Activated CD8-positive, alpha-beta memory T cell treated with anti-CD3 and anti-CD28 coated beads, Interleukin-2, amount 50 U/mL, for 24 hours (primary cell): ENCODE results near the gene C10orf143.
"Not testable (repeated sequence)": the region's sequence is repeated elsewhere in the genome, so short reads cannot be mapped to it uniquely, and the experiment has no call there.

Experiments used
- DNase-seq: peaks from one replicate; pipeline ENCODE4 v3.0.0-alpha.2; 2020; ENCODE audit errors: extremely low read depth

Gene C10orf143

DNA sequence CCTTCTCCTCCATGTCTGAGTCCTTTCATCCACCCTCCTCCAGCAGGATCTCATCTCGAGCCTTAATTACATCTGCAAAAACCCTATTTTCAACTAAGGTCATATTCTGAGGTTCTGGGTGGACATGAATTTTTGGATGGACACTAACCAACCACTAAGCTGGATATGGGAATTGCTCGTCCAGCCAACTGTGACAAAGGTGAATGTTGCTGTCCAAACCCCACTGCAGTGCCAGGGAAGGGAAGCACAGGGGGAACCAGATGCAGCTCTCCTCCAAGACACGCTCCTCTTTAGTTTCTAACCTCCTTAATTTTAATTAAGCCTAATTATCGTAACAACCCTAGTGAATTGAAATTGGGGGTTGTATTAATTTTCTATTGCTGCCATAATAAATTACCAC, 81.4 kb downstream of the C10orf143 start:
- DNase-seq = no peak

DNA sequence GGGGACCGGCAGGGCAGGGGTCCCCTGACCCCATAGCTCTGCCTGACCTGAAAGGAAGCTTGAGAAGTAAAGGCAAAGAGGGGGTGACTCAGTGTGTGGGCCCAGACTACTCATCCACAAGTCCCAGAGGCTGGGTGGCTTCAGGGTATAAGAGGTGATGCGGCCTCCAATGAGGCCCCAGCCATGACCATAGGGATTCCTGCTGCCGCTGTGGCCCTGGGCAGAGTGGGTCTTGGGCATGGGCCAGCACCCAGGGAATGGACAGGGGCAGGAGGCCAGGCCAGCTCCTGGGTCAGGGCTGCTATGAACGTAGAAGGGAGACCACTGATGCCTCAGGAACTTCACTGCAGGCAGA, 82.2 kb downstream of the C10orf143 start:
- DNase-seq = no peak

GRCh38 chr10:130027716-130028464, 82.7 kb downstream of the C10orf143 start:
- DNase-seq = no peak

- no peak for DNase-seq
Observed at GRCh38 chr10:130026670-130027456, 83.8 kb downstream of the C10orf143 start.

DNA sequence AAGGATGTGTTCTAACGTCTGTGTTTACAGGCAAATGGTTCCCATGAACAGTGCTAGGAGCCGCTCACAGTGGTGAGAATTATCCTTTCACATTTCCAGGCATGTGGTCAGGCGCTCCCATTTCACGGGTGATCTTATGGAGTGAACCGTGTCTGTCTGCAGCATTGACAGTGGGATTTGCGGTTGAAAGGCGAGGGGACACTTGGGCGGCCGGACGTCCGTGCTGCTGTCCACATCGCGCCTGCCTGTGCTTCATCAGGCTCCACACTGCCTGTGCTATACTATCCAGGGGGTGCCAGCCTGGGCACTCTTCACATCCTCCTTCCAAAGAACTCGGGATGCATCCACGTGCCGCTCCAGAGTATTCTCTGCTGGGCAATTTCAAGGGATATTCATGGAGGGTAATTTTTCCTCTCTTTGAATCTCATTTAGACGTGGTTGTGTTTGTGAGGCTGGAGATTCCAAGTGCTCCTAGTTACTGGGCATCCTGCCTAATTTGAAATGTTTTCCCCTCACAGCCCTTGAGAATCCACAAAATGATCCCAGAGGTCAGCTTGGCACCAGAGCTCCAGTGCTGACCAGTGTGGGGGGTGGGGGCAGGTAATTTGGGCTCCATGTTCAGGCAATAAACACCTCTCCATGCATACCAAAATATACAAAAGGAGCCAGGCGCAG, 84.7 kb downstream of the C10orf143 start:
- no peak for DNase-seq

GRCh38 chr10:130025326-130025725, 85.3 kb downstream of the C10orf143 start:
- DNase-seq = no peak

DNA sequence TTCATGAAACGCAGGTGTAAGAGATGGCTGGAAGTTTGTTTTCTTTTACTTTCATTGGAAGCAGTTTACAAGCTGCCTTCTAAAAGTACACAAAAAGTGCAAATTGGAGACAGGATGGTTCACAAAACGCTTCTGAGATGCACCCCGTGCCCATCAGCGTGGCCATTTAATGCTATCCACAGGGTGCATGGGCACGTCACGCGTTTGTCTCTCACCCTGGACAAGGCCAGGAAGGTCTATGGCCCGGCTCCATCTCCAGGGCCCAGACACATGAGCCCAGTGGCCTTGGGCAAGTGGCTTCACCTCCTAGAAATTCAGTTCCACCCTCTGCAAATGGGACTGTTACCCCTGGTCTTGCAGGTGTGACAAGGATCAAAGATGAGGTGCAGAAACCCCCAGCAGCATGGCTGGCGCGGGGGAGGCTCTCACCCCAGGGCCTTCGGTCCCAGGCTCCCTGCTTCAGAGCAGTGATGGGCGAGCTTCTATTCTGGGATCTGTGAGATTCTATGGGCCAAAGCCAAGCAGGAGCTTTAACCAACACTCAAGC, 85.8 kb downstream of the C10orf143 start:
- DNase-seq = no peak

GRCh38 chr10:130024326-130024725, 86.3 kb downstream of the C10orf143 start:
- not testable (repeated sequence) for DNase-seq

DNA sequence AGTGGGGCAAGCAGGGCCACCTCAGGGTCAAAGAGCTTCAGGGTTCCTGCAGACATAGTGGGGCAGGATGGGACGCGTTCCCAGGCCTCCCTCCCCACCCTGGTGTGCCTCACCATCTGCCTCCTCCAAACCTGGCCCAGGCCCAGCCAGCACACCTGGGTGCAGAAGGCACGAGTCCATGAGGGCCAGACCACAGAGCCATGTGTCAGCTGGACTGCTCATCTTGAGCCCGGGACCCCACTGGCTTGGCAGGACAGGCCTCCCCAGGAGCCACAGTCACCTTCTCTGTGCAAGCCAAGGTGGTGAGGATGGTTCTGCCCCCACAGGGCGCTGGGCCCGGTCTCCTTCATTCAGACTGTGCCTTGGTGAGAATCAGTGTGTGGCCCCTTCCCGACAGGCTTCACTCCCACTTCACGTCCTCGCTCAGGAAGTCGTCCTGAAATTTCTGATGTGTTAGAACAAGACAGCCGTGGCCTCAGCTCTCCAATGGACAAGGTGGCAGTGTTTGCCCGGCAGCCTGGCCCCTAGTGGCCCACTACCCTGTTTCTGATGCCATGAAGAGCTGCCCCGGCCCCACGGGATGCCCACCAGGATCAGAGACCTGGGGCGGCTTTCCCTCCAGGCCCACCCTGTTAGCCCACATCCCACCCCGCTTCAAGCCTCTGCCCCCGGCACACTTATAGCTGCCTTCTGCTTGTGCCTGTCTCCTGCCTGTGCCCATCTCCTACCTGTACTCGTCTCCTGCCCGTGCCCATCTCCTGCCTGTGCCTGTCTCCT, 87.0 kb downstream of the C10orf143 start:
- no peak for DNase-seq

DNA sequence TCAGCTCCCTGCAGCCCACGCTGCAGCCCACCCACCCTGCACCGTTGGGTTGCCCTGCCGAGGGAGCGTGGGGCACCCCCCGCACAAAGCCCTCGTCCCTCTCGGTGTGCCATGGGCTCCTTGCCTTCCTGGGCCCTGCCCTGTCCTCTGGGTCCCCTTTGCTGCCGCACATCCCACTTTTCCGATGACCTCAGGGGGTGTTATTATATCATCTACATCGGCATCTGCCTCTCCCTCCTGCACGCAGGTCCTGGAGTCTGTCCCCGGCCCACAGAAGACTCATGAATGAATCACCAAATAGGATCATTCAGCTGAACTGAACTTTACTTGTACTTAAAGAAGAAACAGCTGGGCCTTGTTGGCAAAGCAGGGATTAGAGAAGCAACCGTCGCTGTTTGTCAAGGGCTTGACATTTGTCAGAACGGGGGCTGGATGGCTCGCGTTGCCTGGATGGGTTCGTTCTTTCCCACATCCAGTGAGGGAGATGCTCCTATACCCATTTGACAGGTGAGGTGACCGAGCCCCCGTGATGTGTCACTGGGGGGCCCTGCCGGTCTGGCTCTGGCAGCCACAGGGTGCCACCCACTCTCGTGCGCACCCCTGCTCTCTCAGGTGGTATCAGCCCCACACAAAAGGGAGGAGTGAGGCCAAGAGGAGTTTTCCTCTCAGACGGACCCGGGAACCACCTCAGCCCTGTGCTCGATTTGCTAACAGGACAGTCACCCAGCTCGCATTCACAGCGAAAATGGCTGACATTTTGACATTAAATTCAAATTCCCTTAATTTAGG, 87.9 kb downstream of the C10orf143 start:
- DNase-seq = no peak

GRCh38 chr10:130022086-130022485, 88.5 kb downstream of the C10orf143 start:
- DNase-seq = no peak

GRCh38 chr10:130021383-130021950, 89.2 kb downstream of the C10orf143 start:
- no peak for DNase-seq

DNA sequence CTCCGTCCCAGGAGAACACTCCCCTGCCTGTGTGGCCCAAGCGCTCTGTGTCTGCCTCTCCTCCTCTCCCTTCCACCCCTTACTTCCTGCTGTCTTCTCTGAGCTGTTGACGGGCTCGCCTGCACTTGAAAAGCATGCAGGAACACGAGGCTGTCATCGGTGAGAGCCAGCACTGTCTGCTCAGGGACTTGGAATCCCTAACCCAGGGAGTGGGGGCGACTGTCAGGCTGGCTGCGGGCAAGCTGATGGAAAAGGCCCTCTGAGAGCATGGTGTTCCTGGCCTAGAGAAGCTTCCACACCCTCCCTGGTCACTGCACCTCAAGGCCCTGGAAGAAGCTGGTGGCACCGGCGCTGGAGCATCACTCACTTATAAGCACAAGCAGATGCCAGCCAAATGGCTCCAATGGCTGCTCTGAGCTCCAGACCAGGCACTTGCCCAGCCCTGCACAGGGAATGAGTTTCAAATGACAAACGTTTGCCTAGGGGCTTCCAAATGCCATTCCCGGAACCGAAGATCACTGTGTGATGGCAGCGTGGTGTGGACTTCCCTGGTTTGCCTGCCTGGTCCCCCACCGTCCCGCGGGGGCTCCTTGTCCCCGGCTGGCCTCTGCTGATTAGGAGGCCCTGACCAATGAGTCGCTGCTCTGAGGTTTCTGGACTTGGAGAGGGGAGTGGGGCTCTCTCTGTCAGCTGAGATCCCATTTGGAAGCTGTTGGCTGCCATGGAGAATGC, 89.8 kb downstream of the C10orf143 start:
- DNase-seq = no peak

DNA sequence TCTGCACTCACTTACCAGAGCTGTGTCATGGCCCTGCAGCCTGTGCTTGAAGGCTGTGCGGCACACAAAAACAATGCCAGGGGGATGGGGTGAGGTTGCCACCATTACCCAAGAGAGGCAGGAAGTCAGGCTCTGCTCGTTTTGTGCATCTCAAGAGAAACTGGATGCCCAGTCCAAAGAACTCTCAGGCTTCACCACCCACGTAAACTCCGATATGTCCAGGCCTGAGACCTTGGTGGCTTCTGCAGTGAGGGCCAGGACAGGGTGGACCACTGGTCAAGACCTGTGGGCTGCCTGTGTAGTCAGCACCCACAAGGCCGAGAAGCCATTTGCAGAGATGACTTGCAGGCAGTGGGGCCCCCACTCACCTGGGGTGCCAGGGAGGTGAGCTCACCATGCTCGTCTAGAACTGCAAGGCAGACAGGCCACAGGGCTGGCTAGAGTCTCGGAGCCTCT, 91.9 kb downstream of the C10orf143 start:
- no peak for DNase-seq

GRCh38 chr10:130018265-130018664, 92.4 kb downstream of the C10orf143 start:
- no peak for DNase-seq

DNA sequence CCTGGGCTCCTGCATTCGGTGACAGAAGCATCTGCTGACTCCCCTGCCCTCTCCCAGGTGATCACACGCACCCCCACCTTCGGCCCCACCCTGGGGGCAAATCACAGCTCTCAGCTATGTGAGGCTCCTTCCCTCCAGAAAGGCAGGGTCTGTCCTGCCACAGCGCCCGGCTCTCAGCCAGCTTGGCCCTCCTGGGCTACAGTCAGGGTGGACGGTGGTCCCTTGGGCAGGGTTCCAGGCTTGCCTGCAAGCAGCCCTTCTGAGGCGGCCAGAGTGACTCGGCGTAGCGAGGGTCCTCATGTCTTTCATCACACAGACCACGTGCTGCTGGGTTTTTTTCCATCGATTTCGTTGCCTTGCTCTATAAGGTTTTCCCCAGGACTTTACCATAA, 93.0 kb downstream of the C10orf143 start:
- DNase-seq = no peak

- DNase-seq = no peak
Observed at GRCh38 chr10:130016993-130017630, 93.5 kb downstream of the C10orf143 start.

GRCh38 chr10:130016095-130016494, 94.5 kb downstream of the C10orf143 start:
- no peak for DNase-seq

DNA sequence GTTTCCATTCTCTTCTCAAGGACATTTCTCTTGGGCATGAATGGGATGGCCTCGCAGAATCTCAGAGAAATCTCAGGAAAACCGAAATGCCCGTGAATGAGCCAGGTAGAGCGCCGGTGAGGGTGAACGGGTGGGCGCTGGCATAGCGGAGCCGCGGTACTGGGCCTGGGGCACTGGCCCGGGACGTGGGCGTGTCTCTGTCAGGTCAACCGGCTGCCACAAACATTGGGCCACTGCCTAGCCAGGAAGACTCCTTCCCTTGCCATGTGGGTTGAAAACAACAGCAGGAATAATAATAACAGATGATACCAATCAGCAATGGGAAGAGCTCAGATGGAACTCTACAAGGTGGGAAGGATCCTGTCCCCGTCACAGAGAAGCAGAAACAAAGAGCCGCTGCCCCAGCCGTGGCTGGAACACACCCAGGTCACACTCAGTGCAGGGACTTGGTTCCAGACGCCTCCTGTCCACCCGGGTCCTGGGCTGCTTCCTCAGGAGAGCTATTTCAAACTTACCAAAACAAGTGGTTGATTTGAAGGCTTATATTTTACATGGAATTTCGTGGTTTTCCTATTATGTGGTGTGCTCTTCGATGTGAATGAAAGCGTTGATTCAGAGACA, 95.4 kb downstream of the C10orf143 start:
- no peak for DNase-seq
